Measurements from ENCODE around the gene CTSZ. TPM values are rescaled to one million over a fixed set of nuclear protein-coding genes. Genes with fewer than 3 reads are reported as not detected.
"Not testable (repeated sequence)": the region's sequence is repeated elsewhere in the genome, so short reads cannot be mapped to it uniquely, and the experiment has no call there.

The CTSZ gene
- total and polyA plus RNA-seq, 9 donors: 36.7 to 301 (median 85.6) TPM

DNA sequence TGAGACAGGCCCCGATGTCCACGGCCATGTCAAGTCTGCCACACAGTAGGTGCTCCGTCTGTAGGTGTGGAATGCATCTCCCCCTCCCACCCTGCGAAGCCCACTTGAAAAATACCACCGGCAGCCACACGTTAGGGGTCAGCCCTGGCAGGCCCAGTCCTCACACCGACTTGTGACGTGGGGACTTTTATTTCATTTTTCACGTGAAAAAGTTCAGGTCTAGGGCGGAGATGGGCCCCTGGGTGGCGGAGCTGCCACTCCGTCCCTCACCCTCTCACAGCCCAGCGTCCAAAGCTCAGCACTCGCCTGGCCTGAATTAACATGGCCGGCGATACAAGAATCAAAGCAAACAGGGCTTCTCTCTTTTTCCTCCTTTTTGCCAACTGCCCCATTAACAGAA lies 8.4 kb upstream of the CTSZ start:
- Histone ChIP-seq H3K4me1 (ENCODE audit: insufficient read depth) (peaks cover 7% of the 10 kb centered on the region), H3K27me3 (no peaks in the 10 kb centered on the region), H3K27ac (no peak overlapping the region), H3K4me3 (no peak overlapping the region), H3K9me3 (no peaks in the 10 kb centered on the region), H3K36me3 (no peaks in the 10 kb centered on the region)
- no peak for DNase-seq
- no peak for TF ChIP-seq POLR2A (IDR thresholded peaks at IDR 0.05)
- no peak for TF ChIP-seq EP300 (IDR thresholded peaks at IDR 0.05)
- no peak for TF ChIP-seq CTCF (IDR thresholded peaks at IDR 0.05)
- 90 to 94% (median 93%) methylated on average over 16 of the region's 16 CpGs for WGBS, 3 donors
- intact Hi-C loops (cut with DNase I): no loop called here

GRCh38 chr20:59014680-59015389 lies 7.8 kb upstream of the CTSZ start:
- no peaks in the 10 kb centered on the region for H3K9me3 ChIP-seq
- TF ChIP-seq EP300 (IDR thresholded peaks at IDR 0.05) (no peak), CTCF (IDR thresholded peaks at IDR 0.05) (no peak), POLR2A (IDR thresholded peaks at IDR 0.05) (no peak)
- H3K27ac ChIP-seq: no peak overlapping the region
- DNase-seq: no peak
- 89 to 96% (median 90%) methylated on average over 17 of the region's 17 CpGs for WGBS, 3 donors
- H3K27me3 ChIP-seq: no peaks in the 10 kb centered on the region
- H3K4me3 ChIP-seq: no peak overlapping the region
- H3K4me1 ChIP-seq (ENCODE audit: insufficient read depth): peaks cover 7% of the 10 kb centered on the region
- H3K36me3 ChIP-seq: no peaks in the 10 kb centered on the region
- intact Hi-C loops (cut with DNase I): no loop called here

- DNase-seq: no peak
- Histone ChIP-seq H3K4me1 (ENCODE audit: insufficient read depth) (peaks cover 7% of the 10 kb centered on the region), H3K36me3 (no peaks in the 10 kb centered on the region), H3K9me3 (no peaks in the 10 kb centered on the region), H3K27me3 (no peaks in the 10 kb centered on the region), H3K4me3 (no peak overlapping the region), H3K27ac (no peak overlapping the region)
- WGBS, 3 donors: 75 to 77% (median 77%) methylated on average over 13 of the region's 13 CpGs
- intact Hi-C loops (cut with DNase I): no loop called here
- TF ChIP-seq CTCF (IDR thresholded peaks at IDR 0.05): no peak
- no peak for TF ChIP-seq EP300 (IDR thresholded peaks at IDR 0.05)
- TF ChIP-seq POLR2A (IDR thresholded peaks at IDR 0.05): no peak
Measured at GRCh38 chr20:59013959-59014608, 7.0 kb upstream of the CTSZ start.

GRCh38 chr20:59013031-59013951 lies 6.2 kb upstream of the CTSZ start:
- Histone ChIP-seq H3K27ac (no peak overlapping the region), H3K27me3 (no peaks in the 10 kb centered on the region), H3K4me3 (no peak overlapping the region), H3K9me3 (no peaks in the 10 kb centered on the region), H3K36me3 (no peaks in the 10 kb centered on the region), H3K4me1 (ENCODE audit: insufficient read depth) (peaks cover 7% of the 10 kb centered on the region)
- no peak for DNase-seq
- WGBS, 3 donors: 84 to 86% (median 85%) methylated on average over 17 of the region's 17 CpGs
- TF ChIP-seq POLR2A (IDR thresholded peaks at IDR 0.05) (no peak), EP300 (IDR thresholded peaks at IDR 0.05) (no peak), CTCF (IDR thresholded peaks at IDR 0.05) (no peak)
- intact Hi-C loops (cut with DNase I): no loop called here

DNA sequence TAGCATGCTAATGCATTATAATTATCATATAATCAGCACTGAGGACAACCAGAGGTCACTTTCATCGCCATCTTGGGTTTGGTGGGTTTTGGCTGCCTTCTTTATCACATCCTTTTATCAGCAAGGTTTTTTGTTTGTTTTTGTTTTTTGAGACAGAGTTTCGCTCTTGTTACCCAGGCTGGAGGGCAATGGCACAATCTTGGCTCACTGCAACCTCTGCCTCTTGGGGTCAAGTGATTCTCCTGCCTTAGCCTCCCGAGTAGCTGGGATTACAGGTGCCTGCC lies 4.8 kb upstream of the CTSZ start:
- intact Hi-C loops (cut with DNase I); H3K36me3 ChIP-seq; H3K27ac ChIP-seq; DNase-seq; H3K4me1 ChIP-seq (ENCODE audit: insufficient read depth); H3K9me3 ChIP-seq; H3K27me3 ChIP-seq; H3K4me3 ChIP-seq: not testable (repeated sequence)
- WGBS, 3 donors: 87 to 93% (median 92%) methylated on average over 3 of the region's 3 CpGs
